Adrenal gland (tissue), 12 donors: Measurements from ENCODE around the gene L3MBTL1. TPM values are rescaled to one million over a fixed set of nuclear protein-coding genes. Genes with fewer than 3 reads are reported as not detected.

Experiments used
- DNase-seq, 7 donors: peaks; one replicate each; pipeline ENCODE4 v3.0.0-alpha.2; 2019 to 2020
- H3K27ac ChIP-seq, 5 donors: fragments of 200-600 bp; sonication (generic) in 4 of 5; 1 replicate in 3 of 5; 2 replicates in 2 of 5; pipeline versions ENCODE4 v1.5.1 to v1.8.0; 2016 to 2020; ENCODE audit warnings: mild to moderate bottlenecking in 1 of 5
- H3K27me3 ChIP-seq: fragments of 200-600 bp; 2 replicates; pipeline ENCODE4 v1.8.0; 2021
- H3K36me3 ChIP-seq, 2 donors: fragments of 200-600 bp; replicated peaks in 1 of 2; 1 replicate in 1 of 2; 2 replicates in 1 of 2; pipeline versions ENCODE4 v1.5.1 to v1.8.0; 2018 to 2022
- H3K4me1 ChIP-seq, 2 donors: fragments of 200-600 bp; replicated peaks in 1 of 2; 1 replicate in 1 of 2; 2 replicates in 1 of 2; pipeline versions ENCODE4 v1.5.1 to v1.8.0; 2018 to 2021
- H3K4me3 ChIP-seq, 4 donors: fragments of 200-600 bp; sonication (generic) in 3 of 4; one replicate each; pipeline ENCODE4 v1.5.1; 2016 to 2018
- H3K9me3 ChIP-seq, 3 donors: fragments of 200-600 bp; sonication (generic) in 1 of 3; replicated peaks in 1 of 3; 1 replicate in 2 of 3; 2 replicates in 1 of 3; pipeline versions ENCODE4 v1.5.1 to v1.8.0; 2016 to 2021
- CTCF ChIP-seq, 6 experiments: fragments of 450-650 bp in 4 of 6; fragments of 200-600 bp in 2 of 6; sonication (generic) in 1 of 6; IDR thresholded peaks; 1 replicate in 5 of 6; 2 replicates in 1 of 6; pipeline versions ENCODE4 v1.5.1 to v1.8.0; 2016 to 2021; ENCODE audit warnings: antibody characterized with exemption in 6 of 6, mild to moderate bottlenecking in 2 of 6, moderate library complexity in 1 of 6
- POLR2A ChIP-seq, 2 donors: fragments of 450-650 bp; IDR thresholded peaks; one replicate each; pipeline ENCODE4 v1.6.1; 2017; ENCODE audit warnings: antibody characterized with exemption in 2 of 2, mild to moderate bottlenecking in 2 of 2, moderate library complexity in 1 of 2
- WGBS, 4 donors: extraction: QIAGEN DNeasy Blood & Tissue Kit in 2 of 4; methylation state at CpG; one replicate each; pipeline versions ENCODE4 v1.1.5 to v1.1.7; 2013 to 2017; 5-methylcytosine and 5-hydroxymethylcytosine counted together
- intact Hi-C, 2 donors: fragments of 100-400 bp; cut with DNase I; formaldehyde crosslinking; loops; one replicate each; pipeline versions ENCODE4 v1.14.1 to v1.15.0; 2022 to 2023
- polyA plus RNA-seq, 3 donors: library from polyadenylated mRNA; stranded (reverse); fragments of 200-250 nt in 2 of 3; fragments of 350-450 nt in 1 of 3; fragmentation: Illumina TruSeq in 1 of 3; extraction: RNeasy Lipid Tissue Mini Kit (QIAGEN cat#74804) in 1 of 3; gene quantifications; one replicate each; pipeline ENCODE4 v1.2.3, GENCODE V29; 2013 to 2014
- small RNA-seq, 2 donors: library from RNA; depleted of rRNA; stranded (forward); fragments of <200 nt; gene quantifications; one replicate each; pipeline ENCODE3, GENCODE V24; 2016
- total RNA-seq, 9 donors: library from RNA; depleted of rRNA in 4 of 9; stranded (reverse); fragments of >200 nt in 4 of 9; fragments of 120-200 nt in 1 of 9; fragmentation: NEBNext Ultra II Directional in 1 of 9; extraction: Animal tissue kit (Norgen Biotek cat#: 25700) in 1 of 9; gene quantifications; one replicate each; pipeline versions ENCODE4 v1.1.0 to v1.2.4, GENCODE V29; 2013 to 2023
- donor health status: healthy with polysubstance abuse.
- donor health status: Bipolar disorder and iron deficiency.
- donor health status: DM: yes; HTN: yes; CAD: no.
- donor health status: DM: no; HTN: no; CAD: no.
- donor health status: DM: no; HTN: no; CAD: no.
- donor health status: DM: yes; HTN: yes; CAD: no.

L3MBTL1 gene
- total and polyA plus RNA-seq, 12 donors, result 3.3 to 24.4 (median 14.0) TPM

DNA sequence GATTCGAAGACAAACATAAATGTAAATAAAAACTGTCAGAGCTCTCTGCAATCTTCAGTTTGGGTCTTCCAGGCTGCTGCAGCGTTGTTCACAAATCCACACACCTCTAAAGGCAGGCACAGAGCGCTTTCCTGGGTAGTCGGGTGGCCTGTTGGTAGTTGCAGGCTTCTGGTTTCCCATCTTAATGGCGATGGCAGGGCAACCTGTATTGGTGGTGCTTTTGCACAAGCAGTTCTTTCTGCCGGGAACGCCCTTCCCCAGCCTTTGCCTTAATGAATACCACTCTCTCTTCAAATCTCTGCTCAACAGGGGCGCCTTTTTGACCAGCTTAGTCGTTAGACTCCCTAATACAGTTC, 82.5 kb downstream of the L3MBTL1 start:
- H3K4me3 ChIP-seq, result peak overlapping the region in 2 of 4 donors; percentile 49 to 95
- no peaks in the 10 kb centered on the region for H3K9me3 ChIP-seq
- H3K27ac ChIP-seq, result peak overlapping the region in 4 of 5 donors; percentile 60 to 92 (median 74)
- no peaks in the 10 kb centered on the region for H3K27me3 ChIP-seq
- intact Hi-C loops, result no loop called here
- TF ChIP-seq POLR2A (IDR thresholded peaks at IDR 0.05), result no peak
- TF ChIP-seq CTCF (IDR thresholded peaks at IDR 0.05), result no peak
- peak in 4 of 7 donors; percentile 9 to 58 (median 17) for DNase-seq
- peaks cover 5 to 18% of the 10 kb centered on the region in 2 donors for H3K4me1 ChIP-seq
- H3K36me3 ChIP-seq, result peaks cover 0 to 7% of the 10 kb centered on the region in 2 donors
- 23 to 32% (median 28%) methylated on average over 8 to 9 of the region's 9 CpGs for WGBS, 4 donors

GRCh38 chr20:43590392-43591303, 83.2 kb downstream of the L3MBTL1 start, which contains the start of gene IFT52:
TSS of gene IFT52 (plus strand) at chr20:43590937. CDS start at chr20:43594699, 3,762 bp downstream.
- peak; percentile 91 to 97 (median 95) for DNase-seq
- H3K27ac ChIP-seq, result peak within 1 kb of the TSS in 4 of 5 donors; percentile 60 to 92 (median 74)
- H3K9me3 ChIP-seq, result no peaks in the 10 kb centered on the region
- intact Hi-C loops, result no loop called here
- H3K36me3 ChIP-seq, result peaks cover 0 to 13% of the 10 kb centered on the region in 2 donors
- TF ChIP-seq POLR2A (IDR thresholded peaks at IDR 0.05) (peak in 1 of 2 donors; percentile 54), CTCF (IDR thresholded peaks at IDR 0.05) (no peak)
- no peaks in the 10 kb centered on the region for H3K27me3 ChIP-seq
- peaks cover 5 to 18% of the 10 kb centered on the region in 2 donors for H3K4me1 ChIP-seq
- WGBS, 4 donors, result 0 to 2% (median 0%) methylated on average over 25 to 68 of the region's 68 CpGs
- H3K4me3 ChIP-seq, result peak within 1 kb of the TSS in 3 of 4 donors; percentile 44 to 95 (median 49)

Small RNA genes lying within 50 kb of the gene (small RNA-seq; reads per million reads assigned to genes)
- 0 to 0.24 reads per million in 2 donors for gene RNU6-1251P

Other genes starting within 250 kb of the L3MBTL1 start
- gene SRSF6, start 49.8 kb upstream of the L3MBTL1 start, total RNA-seq, result 100 to 1,000 TPM in 5 of 9 donors, 10 to 100 TPM in 4; 42.7 to 188 (median 121) TPM
- 100 to 1,000 TPM; 165 to 185 (median 181) TPM for gene SRSF6, start 49.8 kb upstream of the L3MBTL1 start, polyA plus RNA-seq
- gene SGK2, start 51.3 kb downstream of the L3MBTL1 start, total RNA-seq, result 1 to 10 TPM in 4 of 9 donors, under 1 TPM in 3, not detected in 2; 0.41 to 4.6 (median 1.3) TPM
- gene SGK2, start 51.3 kb downstream of the L3MBTL1 start, polyA plus RNA-seq, result 1 to 10 TPM in 2 of 3 donors, under 1 TPM in 1; 0.38 to 4.9 (median 3.1) TPM
- 10 to 100 TPM; 12.5 to 52.6 (median 23.6) TPM for gene IFT52, start 83.2 kb downstream of the L3MBTL1 start, total RNA-seq
- gene IFT52, start 83.2 kb downstream of the L3MBTL1 start, polyA plus RNA-seq, result 10 to 100 TPM; 17.7 to 29.8 (median 17.8) TPM
- gene MYBL2, start 159.4 kb downstream of the L3MBTL1 start, total RNA-seq, result 1 to 10 TPM in 5 of 9 donors, under 1 TPM in 3, not detected in 1; 0.17 to 6.0 (median 1.2) TPM
- 1 to 10 TPM in 1 of 3 donors, under 1 TPM in 2; 0.48 to 1.5 (median 0.57) TPM for gene MYBL2, start 159.4 kb downstream of the L3MBTL1 start, polyA plus RNA-seq
- gene GTSF1L, start 219.3 kb downstream of the L3MBTL1 start, total RNA-seq, result not detected
- not detected for gene GTSF1L, start 219.3 kb downstream of the L3MBTL1 start, polyA plus RNA-seq